OCI-LY7 (cell line): Measurements from ENCODE around the gene HSPB6. TPM values are rescaled to one million over a fixed set of nuclear protein-coding genes. Genes with fewer than 3 reads are reported as not detected.

Source experiments
- BruUV-seq: library from RNA; stranded (reverse); fragments of 400-500 nt; replicated peaks from 2 replicates; lab custom pipeline; 2021; lab: Mats Ljungman, UMichigan
- CTCF ChIA-PET: fragments of 300-600 bp; sonication (Branson Sonifier 250); formaldehyde crosslinking; loops from one replicate; lab custom pipeline; 2022; ENCODE audit warnings: antibody characterized with exemption; ENCODE audit not compliant: unreplicated experiment; lab: Charles Lee
- POLR2A ChIA-PET: fragments of 300-600 bp; sonication (Branson Sonifier 250); formaldehyde crosslinking; loops from one replicate; lab custom pipeline; 2022; ENCODE audit warnings: antibody characterized with exemption; lab: Charles Lee
- DNase-seq: peaks from one replicate; pipeline ENCODE4 v3.0.0-alpha.2; 2015; ENCODE audit warnings: low spot score
- H2AFZ ChIP-seq: fragments of 200-600 bp; sonication (generic), shearing (Covaris generic); 2 replicates; pipeline ENCODE4 v1.6.1; 2014; ENCODE audit warnings: mild to moderate bottlenecking, antibody characterized with exemption, low read length, moderate library complexity
- H3K27ac ChIP-seq: fragments of 200-600 bp; sonication (generic); 2 replicates; pipeline ENCODE4 v1.5.1; 2014; ENCODE audit warnings: mixed run types, low read depth, mild to moderate bottlenecking, moderate library complexity, low read length, inconsistent platforms; ENCODE audit not compliant: poor library complexity, severe bottlenecking
- H3K36me3 ChIP-seq: fragments of 200-600 bp; sonication (generic); 2 replicates; pipeline ENCODE4 v1.6.1; 2014; ENCODE audit warnings: mild to moderate bottlenecking, antibody characterized with exemption, low read length, moderate library complexity, mixed read lengths; ENCODE audit not compliant: insufficient read depth
- H3K4me1 ChIP-seq: fragments of 200-600 bp; sonication (generic); 2 replicates; pipeline ENCODE4 v1.5.1; 2014; ENCODE audit warnings: mild to moderate bottlenecking, low read length; ENCODE audit not compliant: insufficient read depth, poor library complexity, severe bottlenecking
- H3K4me2 ChIP-seq: fragments of 200-600 bp; sonication (generic); 2 replicates; pipeline ENCODE4 v1.6.1; 2014; ENCODE audit warnings: mild to moderate bottlenecking, low read length
- H3K4me3 ChIP-seq: fragments of 200-600 bp; sonication (generic); 2 replicates; pipeline ENCODE4 v1.5.1; 2014; ENCODE audit warnings: mild to moderate bottlenecking, low read depth, low read length; ENCODE audit not compliant: poor library complexity, severe bottlenecking
- H3K79me2 ChIP-seq: fragments of 200-600 bp; sonication (generic); 2 replicates; pipeline ENCODE4 v1.6.1; 2016; ENCODE audit warnings: low read depth, mild to moderate bottlenecking, low read length, moderate library complexity, mixed read lengths; ENCODE audit not compliant: insufficient read depth
- H3K9me2 ChIP-seq: fragments of 200-600 bp; sonication (generic); 2 replicates; pipeline ENCODE4 v1.6.1; 2016; ENCODE audit warnings: mild to moderate bottlenecking, low read length, mixed read lengths; ENCODE audit not compliant: insufficient read depth
- H3K9me3 ChIP-seq: fragments of 200-600 bp; sonication (generic); 2 replicates; pipeline ENCODE4 v1.6.1; 2014; ENCODE audit warnings: mild to moderate bottlenecking, mixed run types, low read length, mixed read lengths
- H4K20me1 ChIP-seq: fragments of 200-600 bp; sonication (generic); 2 replicates; pipeline ENCODE4 v1.6.1; 2014; ENCODE audit warnings: mild to moderate bottlenecking, antibody characterized with exemption, low read length, moderate library complexity, mixed read lengths; ENCODE audit not compliant: insufficient read depth
- CTCF ChIP-seq: fragments of 200-600 bp; sonication (generic); conservative IDR thresholded peaks from 2 replicates; pipeline ENCODE4 v1.5.1; 2014; ENCODE audit warnings: mild to moderate bottlenecking, antibody characterized with exemption, low read length, moderate library complexity, mixed read lengths
- EZH2phosphoT487 ChIP-seq: fragments of 200-600 bp; sonication (generic); IDR thresholded peaks from 2 replicates; pipeline ENCODE4 v1.6.1; 2018; ENCODE audit warnings: low read depth, borderline replicate concordance, mild to moderate bottlenecking, mixed run types, antibody characterized with exemption, low read length, moderate library complexity, mixed read lengths
- intact Hi-C: fragments of 100-400 bp; cut with micrococcal nuclease; formaldehyde crosslinking; loops from one replicate; pipeline ENCODE4 v1.10.0; 2022; ENCODE audit not compliant: unreplicated experiment
- total RNA-seq, 2 experiments: library from RNA; depleted of rRNA in 1 of 2; stranded (reverse); fragments of >200 nt in 1 of 2; shearing (Covaris generic) in 1 of 2; gene quantifications; 2 replicates each; pipeline ENCODE4 v1.2.3, GENCODE V29; 2014 to 2022

HSPB6 gene
- total RNA-seq, 2 experiments from 2014 or later: 1.7 TPM; not detected in 1

GRCh38 chr19:35719402-35720162, 37.2 kb downstream of the HSPB6 start:
- peaks cover 18% of the 10 kb centered on the region for H3K79me2 ChIP-seq
- peaks cover 27% of the 10 kb centered on the region for H3K4me1 ChIP-seq
- ChIA-PET CTCF (no interaction called here), POLR2A (interaction anchor here (0.6 to 1.0 kb wide), 3 partner anchors 21 to 273 kb away, joined by 3 to 4 read pairs (median 3); no protein-coding TSS in a partner anchor)
- peaks cover 49% of the 10 kb centered on the region for H3K36me3 ChIP-seq
- H4K20me1 ChIP-seq: peaks cover 6% of the 10 kb centered on the region
- no TSS peak for BruUV-seq
- H3K9me3 ChIP-seq: no peaks in the 10 kb centered on the region
- no peak overlapping the region for H2AFZ ChIP-seq
- no peaks in the 10 kb centered on the region for H3K9me2 ChIP-seq
- H3K27ac ChIP-seq: no peak overlapping the region
- no peak for DNase-seq
- intact Hi-C loops: loop anchor here (5.0 kb wide), 1 partner anchor 38 kb away; the partner anchor contains the start of genes HSPB6 and PROSER3
- TF ChIP-seq EZH2phosphoT487: no peak
- TF ChIP-seq CTCF: no peak
- peak overlapping the region; percentile 80 for H3K4me3 ChIP-seq
- peak overlapping the region; percentile 91 for H3K4me2 ChIP-seq

- intact Hi-C loops: loop anchor here (1.0 to 5.0 kb wide), 2 partner anchors 19 to 39 kb away; partner anchors contain the start of genes HSPB6 and PROSER3
- peak overlapping the region; percentile 67 for H3K27ac ChIP-seq
- H3K9me3 ChIP-seq: no peaks in the 10 kb centered on the region
- H3K79me2 ChIP-seq: peaks cover 18% of the 10 kb centered on the region
- BruUV-seq: no TSS peak
- H3K4me2 ChIP-seq: peak overlapping the region; percentile 91
- H3K36me3 ChIP-seq: peaks cover 38% of the 10 kb centered on the region
- TF ChIP-seq CTCF (no peak), EZH2phosphoT487 (no peak)
- peaks cover 6% of the 10 kb centered on the region for H4K20me1 ChIP-seq
- peak; percentile 59 for DNase-seq
- ChIA-PET CTCF (no interaction called here), POLR2A (interaction anchor here (0.6 to 1.1 kb wide), 3 partner anchors 22 to 52 kb away, joined by 3 to 4 read pairs (median 3); no protein-coding TSS in a partner anchor)
- H3K9me2 ChIP-seq: no peaks in the 10 kb centered on the region
- H3K4me3 ChIP-seq: peak overlapping the region; percentile 80
- H2AFZ ChIP-seq: no peak overlapping the region
- peaks cover 38% of the 10 kb centered on the region for H3K4me1 ChIP-seq
Observed at GRCh38 chr19:35718345-35719041, 38.3 kb downstream of the HSPB6 start.
